Activated T-cell treated with anti-CD3 and anti-CD28 coated beads, Interleukin-2, amount 50 U/mL, for 48 hours (primary cell): ENCODE measurements around the gene VASP.
"Not testable (repeated sequence)": the region's sequence is repeated elsewhere in the genome, so short reads cannot be mapped to it uniquely, and the experiment has no call there.

Source experiments
- DNase-seq, 2 experiments: peaks; one replicate each; pipeline ENCODE4 v3.0.0-alpha.2; 2020

The VASP gene

GRCh38 chr19:45499196-45500180 lies 7.8 kb upstream of the VASP start:
- peak; percentile 88 to 89 for DNase-seq

DNA sequence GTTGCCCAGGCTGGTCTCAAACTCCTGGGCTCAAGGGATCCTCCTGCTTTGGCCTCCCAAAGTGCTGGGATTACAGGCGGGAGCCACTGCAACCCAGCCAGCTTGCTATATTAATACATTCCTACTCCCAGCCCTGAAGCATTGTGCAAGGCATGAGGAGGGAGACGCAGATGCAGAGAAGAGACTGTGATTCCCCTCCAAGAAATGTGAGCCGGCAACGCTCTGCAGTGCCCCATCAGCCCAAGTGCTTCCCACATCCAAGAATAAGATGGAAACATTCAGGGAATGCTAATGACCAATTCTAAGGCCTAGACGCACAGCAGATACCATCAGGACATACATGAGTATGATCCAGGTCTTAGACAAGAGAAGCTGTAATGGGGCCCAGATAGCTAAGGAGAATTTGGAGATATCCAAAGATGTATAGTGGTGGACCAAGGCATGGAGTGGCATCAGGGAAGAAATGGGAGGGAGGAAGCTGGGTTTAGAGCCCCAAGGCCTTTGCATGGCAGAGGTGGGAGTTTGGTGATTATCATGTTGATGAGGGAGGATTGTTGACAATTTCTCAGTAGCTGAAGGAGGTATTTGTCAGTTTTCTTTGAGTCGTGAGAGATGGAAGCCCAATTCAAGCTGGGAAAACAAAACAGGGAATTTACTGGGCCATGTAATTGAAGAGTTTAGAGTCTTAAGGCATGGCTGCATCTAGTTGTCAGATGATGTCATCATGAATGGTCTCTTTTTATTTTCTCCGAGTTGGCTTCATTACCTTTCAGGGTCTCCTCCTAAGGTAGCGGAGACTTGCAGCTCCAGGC lies 6.2 kb upstream of the VASP start:
- no peak for DNase-seq

DNA sequence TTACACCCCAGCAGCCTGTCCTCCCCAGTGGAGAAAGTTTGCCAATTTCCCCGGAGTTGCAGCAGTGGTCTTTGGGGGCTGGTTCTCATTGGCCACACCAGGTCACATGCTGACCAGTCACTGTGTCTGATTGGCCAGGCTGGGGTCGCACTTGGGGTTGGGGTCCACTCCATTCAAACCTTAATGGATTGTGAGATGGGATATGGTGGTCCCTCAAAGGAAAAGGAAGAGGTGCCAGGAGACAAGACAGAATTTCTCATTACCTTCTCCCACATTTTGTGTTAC lies 5.6 kb upstream of the VASP start:
- no peak for DNase-seq

DNA sequence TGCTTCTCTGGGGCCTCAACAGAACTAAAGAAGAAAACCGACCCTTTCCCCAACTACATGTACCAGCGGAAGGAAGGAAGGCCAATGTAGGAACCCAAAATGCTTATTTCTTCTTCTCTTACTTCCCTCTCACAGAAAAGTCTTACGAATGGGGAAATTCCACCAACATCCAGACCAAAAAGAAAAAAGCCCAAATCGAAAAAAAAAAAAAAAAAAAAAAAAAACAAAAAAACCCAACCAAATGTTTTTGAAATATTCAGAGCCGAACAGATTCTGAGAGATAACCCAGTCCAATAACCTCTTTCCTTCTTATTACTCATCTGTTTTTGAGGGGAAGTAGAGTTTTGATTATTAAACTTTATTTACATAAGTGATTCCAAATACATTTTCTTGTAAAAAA lies 5.2 kb upstream of the VASP start:
- no peak for DNase-seq

DNA sequence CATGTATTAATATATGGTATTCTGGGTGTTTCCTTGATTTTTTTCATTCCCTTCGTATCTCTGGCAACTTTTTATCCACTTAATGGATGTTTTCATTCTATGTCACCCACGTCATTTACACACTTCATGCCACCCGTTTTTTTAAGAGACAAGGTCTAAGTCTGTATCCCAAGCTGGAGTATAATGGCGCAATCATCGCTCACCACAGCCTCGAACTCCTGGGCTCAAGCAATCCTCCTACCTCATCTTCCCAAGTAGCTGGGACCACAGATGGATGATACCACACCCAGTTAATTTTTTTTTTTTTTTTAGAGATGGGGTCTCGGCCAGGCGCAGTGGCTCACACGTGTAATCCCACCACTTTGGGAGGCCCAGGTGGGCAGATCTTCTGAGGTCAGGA lies 3.4 kb upstream of the VASP start:
- no peak for DNase-seq

DNA sequence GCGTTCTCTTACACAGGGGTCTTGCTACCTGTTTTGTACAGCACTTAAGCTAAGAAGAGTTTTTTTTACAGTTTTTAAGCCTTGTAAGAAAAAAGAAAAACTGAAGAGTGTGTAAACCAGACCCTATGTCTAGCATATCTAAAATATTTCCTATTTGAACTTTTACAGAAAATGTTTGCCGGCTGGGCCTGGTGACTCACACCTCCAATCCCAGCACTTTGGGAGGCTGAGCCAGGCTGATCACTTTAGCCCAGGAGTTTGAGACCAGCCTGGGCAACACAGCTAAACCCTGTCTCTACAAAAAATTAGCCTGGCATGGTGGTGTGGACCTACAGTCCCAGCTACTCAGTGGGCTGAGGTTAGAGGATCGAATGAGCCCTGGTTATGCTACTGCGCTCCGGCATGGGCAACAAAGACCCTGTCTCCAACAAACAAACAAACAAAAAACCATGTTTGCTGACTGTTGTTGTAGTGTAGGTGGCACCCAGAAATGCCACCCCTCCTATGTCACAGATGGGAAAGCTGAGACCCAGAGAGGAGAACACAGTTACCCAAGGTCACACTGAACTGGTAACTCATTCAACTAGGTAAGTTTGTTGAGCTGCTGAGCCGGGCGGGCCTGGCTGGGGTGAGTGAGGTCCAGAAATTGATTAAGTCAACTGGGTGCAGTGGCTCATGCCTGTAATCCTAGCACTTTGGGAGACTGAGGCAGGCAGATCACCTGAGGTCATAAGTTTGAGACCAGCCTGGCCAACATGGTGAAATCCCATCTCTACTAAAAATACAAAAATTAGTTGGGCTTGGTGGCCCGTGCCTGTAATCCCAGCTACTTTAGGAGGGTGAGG lies 1.9 kb upstream of the VASP start:
- no peak for DNase-seq

DNA sequence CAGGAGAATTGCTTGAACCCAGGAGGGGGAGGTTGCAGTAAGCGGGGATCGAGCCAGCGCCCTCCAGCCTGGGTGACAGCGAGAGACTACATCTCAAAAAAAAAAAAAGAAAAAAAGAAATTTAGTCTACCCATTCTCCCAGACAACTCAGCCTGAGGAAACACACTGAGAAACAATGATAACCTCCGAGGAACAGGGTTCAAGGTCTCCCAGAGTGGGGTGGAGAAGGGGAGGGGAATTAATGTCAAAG lies 1.4 kb upstream of the VASP start:
- no peak for DNase-seq

DNA sequence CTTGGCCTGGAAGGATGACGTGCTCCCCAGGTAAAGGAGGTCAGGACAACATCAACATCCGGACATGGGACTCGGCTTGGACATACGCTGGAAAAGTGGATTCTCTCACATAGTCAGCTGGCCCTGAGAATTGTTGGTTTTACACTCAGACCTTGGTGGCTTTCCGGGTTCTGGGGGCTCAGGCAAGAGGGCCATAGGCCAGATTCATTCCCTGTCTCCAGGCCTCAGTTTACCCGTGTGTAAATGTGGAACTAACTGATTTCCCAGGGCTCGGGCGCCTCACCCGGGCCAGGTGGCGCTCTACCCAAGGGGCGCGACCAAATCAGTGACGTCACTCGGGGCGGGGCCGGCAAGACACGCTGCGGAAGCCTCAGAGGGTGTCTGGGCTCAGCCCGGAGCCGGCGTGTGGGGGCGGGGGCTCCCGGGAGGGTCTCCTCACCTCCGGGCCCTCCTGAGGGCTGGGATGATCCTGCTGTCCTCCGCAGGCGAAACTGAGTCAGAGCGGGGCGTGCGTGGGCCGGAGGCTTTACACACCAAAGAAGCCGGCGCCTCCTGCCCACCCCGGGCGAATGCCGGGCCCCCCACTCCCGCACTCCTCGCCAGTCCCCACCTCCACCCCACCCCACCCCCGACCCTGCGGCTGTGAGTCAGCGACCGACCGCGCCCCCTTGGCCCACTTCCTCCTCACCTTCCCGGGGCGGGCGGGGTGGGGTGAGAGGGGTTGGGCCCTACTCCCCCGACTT lies 862 bp upstream of the VASP start:
- DNase-seq, result peak; percentile 99

DNA sequence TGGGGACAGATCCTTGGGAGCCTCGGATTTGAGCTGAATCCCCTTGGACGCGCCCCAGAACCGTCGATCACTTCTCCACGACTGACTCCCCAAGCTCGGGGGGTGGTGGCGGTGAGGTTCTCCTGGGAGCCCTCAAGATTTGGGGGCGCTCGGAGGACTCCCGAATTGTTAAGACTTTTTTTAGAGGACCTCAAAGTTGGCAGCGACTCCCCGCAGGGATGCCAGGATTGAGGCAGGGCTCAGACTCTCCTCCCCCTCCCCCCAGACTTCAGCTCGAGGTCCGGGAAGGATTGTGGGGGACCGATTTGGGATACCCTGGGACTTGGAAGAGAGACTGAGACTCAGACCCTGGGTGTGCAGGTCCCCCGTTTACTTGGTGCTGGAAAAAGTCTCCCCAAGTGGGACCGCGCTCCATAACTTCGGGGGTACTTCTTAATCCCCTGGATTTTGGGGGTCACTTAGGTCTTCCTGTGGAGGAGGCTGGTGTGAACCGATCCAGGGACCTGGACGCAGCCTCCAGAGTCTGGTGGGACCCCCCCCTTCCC lies 665 bp downstream of the VASP start:
- peak in 1 of 2 experiments; percentile 38 for DNase-seq

DNA sequence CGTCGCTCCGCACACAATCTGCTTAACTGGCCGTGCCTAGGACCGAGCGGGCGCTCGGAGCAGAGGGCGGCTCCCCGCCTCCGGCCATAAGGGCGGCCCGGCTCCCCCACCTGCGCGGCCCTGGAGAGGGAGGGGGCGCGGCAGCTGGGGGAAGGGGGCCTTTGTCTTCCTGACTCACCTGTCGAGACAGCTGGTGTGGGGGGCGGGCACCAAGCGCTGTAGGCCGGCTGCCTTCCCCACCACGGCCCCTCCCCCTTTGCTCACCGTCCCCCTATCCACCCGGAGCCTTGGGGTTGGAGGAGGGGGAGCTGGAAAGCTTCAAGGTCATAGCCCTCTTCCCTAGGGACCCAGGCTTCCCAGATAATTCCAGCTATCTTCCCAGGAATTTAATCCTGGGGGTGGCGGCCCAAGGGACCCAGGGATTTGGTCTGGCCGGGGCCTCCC lies 1.2 kb downstream of the VASP start:
- DNase-seq, result peak; percentile 56 to 68

DNA sequence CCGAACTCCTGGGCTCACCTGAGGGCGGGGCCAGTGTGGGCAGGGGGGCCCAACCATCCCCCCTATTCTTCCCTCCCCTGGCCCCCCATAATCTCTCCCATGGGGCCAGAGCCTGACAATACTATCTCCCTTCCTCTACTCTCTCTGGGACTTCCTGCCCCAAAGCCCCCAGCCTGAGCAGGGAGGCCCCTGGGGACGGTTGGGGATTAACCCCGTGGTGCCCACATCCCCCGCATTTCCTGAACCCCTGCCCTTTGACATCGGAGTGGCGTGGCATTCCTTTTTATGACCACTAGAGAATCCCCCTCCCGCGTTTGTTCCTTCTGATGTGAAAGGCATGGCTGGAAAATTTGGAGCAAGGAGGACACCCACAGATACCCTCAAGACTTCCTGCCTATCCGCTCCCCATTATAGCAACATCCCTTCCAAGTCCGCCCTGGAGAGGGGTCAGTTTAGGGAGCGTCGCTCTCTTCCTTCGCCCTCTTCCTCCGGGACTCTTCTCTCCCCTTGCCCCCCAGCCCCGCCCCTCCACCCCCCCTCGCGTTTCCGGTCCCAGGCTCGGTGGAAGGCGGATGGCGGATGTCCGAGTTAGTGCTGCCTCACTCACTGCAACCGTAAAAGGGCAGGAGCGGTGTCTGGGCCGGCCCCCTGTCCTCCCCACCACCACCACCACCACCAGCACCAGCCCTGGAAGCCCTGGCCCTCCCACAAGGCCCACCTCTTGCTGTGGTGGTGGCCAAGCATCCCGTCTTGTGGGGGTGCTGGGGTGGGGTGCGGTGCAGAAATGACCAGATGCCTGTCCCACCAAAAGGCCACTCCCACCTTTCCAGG lies 1.8 kb downstream of the VASP start:
- DNase-seq, result peak; percentile 61 to 67

DNA sequence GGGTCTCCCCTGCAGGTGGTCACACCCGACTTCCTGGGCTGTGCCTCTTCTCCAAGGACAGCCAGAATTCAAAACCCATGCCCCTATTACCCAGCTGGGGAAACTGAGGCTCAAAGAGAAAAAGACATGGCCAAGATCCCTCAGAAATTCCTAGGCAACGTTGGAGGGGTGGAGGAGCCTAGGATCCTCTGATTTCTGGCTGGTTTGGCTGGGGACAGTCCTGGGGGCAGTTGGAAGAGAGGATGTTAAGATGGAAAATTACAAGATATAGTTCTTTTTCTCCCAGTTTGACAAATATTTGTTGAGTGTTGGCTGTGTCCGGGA lies 2.4 kb downstream of the VASP start:
- DNase-seq, result no peak

DNA sequence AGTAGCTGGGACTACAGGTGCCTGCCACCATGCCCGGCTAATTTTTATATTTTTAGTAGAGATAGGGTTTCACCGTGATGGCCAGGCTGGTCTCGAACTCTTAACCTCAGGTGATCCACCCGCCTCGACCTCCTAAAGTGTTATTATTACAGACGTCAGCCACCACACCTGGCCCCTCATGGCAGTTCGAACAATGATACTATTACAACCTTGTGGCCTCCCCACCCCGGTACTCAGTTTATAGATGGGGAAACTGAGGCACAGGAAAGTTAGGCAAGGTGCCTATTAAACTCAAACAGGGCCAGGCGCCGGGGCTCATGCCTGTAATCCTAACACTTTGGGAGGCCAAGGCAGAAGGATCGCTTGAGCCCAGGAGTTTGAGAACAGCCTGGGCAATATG lies 3.1 kb downstream of the VASP start:
- DNase-seq, result not testable (repeated sequence)

DNA sequence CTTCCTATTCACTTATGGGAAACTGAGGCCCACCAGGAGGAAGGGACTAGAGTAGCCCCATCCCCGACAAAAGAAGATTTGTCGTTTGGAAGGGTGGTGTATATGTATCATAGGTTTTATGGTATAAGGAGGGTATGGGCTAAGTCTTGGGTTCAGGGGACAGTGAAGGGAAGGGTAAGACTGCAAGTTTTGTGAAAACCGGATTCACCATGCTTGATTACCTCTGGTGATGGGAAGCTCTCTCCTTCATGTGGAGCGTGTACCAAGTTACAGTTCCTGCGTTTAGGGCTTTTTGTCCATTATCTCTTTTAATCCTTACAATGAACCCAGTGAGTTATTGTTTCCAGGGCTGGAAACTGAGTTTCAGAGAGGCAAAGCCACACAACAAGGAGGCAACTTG lies 3.8 kb downstream of the VASP start:
- DNase-seq, result no peak

GRCh38 chr19:45512881-45513483 lies 5.7 kb downstream of the VASP start:
- DNase-seq, result no peak

GRCh38 chr19:45514376-45515051 lies 7.2 kb downstream of the VASP start:
- peak in 1 of 2 experiments; percentile 43 for DNase-seq

- peak; percentile 49 to 56 for DNase-seq
Measured at GRCh38 chr19:45515081-45515624, 7.9 kb downstream of the VASP start.

DNA sequence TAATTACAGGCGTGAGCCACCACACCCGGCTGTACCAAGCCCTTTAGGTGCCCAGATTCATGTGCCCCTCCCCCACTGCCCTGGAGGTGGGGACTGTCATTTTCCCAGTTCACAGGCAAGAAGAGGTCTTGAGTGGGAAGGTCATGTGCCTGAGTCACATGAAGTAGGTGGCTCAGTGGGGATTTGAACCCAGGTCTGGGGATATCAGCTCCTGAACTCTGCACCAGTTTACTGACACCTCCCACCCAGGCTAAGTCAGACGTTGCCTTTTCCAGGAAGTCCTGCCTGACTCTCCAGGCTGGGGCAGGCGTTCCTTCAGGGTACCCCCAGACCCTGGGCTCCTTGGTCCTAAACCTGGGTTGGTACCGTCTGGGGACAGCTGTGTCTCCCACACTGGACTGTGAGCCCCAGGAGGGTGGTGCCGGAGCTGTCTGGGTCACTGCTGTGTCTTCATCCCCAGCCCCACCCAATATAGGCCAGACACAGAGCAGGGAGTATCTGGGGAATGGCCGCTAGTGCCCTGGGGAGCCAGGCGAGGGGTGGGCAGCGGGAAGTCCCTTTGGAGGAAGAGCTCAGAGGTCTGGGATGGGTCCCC lies 8.6 kb downstream of the VASP start:
- no peak for DNase-seq

GRCh38 chr19:45517238-45517637 lies 10.0 kb downstream of the VASP start:
- DNase-seq, result no peak
